HepG2 (cell line): ENCODE results near the gene CENPB. TPM values are rescaled to one million over a fixed set of nuclear protein-coding genes. Genes with fewer than 3 reads are reported as not detected.

ENCODE experiments used
- CEBPG ChIP-seq: IDR thresholded peaks from 2 replicates; pipeline ENCODE4 v1.6.1; 2016
- ETV6 ChIP-seq: sonication (generic); formaldehyde crosslinking; conservative IDR thresholded peaks from 2 replicates; pipeline ENCODE4 v1.4.0; 2020; ENCODE audit warnings: missing genetic modification reagents
- FOSL2 ChIP-seq: sonication (generic); formaldehyde crosslinking; IDR thresholded peaks from 2 replicates; pipeline ENCODE4 v1.4.0; 2020; ENCODE audit warnings: missing genetic modification reagents
- ISX ChIP-seq: sonication (generic); formaldehyde crosslinking; conservative IDR thresholded peaks from 2 replicates; pipeline ENCODE4 v1.5.0; 2020; ENCODE audit warnings: missing genetic modification reagents
- MIER2 ChIP-seq: IDR thresholded peaks from 2 replicates; pipeline ENCODE4 v1.6.1; 2016; ENCODE audit warnings: missing biosample characterization, missing genetic modification reagents
- NR1H2 ChIP-seq: sonication (generic); formaldehyde crosslinking; IDR thresholded peaks from 2 replicates; pipeline ENCODE4 v1.8.1; 2022; ENCODE audit warnings: low read depth, missing genetic modification reagents, borderline replicate concordance
- PHF8 ChIP-seq: sonication (generic); formaldehyde crosslinking; IDR thresholded peaks from 2 replicates; pipeline ENCODE4 v1.5.0; 2020; ENCODE audit warnings: missing genetic modification reagents
- PTBP1 ChIP-seq: fragments of 200-400 bp; formaldehyde crosslinking; IDR thresholded peaks from 2 replicates; pipeline ENCODE4 v1.6.1; 2018; ENCODE audit warnings: low read length, low read depth; ENCODE audit not compliant: poor library complexity, severe bottlenecking
- SPEN ChIP-seq: sonication (generic); formaldehyde crosslinking; IDR thresholded peaks from 2 replicates; pipeline ENCODE4 v1.5.1; 2020; ENCODE audit warnings: low read depth, mild to moderate bottlenecking, missing genetic modification reagents
- ZFP1 ChIP-seq: IDR thresholded peaks from 2 replicates; pipeline ENCODE4 v1.6.1; 2016
- ZHX2 ChIP-seq, 2 experiments: sonication (generic) in 1 of 2; formaldehyde crosslinking in 1 of 2; IDR thresholded peaks; 2 replicates each; pipeline versions ENCODE4 v1.6.1 to v1.9.0; 2014 to 2022; ENCODE audit warnings: antibody characterized with exemption in 1 of 2, borderline replicate concordance in 1 of 2, inconsistent platforms in 1 of 2, low read depth in 1 of 2, missing genetic modification reagents in 1 of 2
- ZNF24 ChIP-seq: fragments of 450-650 bp; IDR thresholded peaks from 2 replicates; pipeline ENCODE4 v1.6.1; 2017; ENCODE audit warnings: antibody characterized with exemption, mild to moderate bottlenecking
- ZNF333 ChIP-seq: sonication (generic); formaldehyde crosslinking; IDR thresholded peaks from 2 replicates; pipeline ENCODE4 v1.4.0; 2020; ENCODE audit warnings: mild to moderate bottlenecking, missing genetic modification reagents, borderline replicate concordance
- ZNF644 ChIP-seq: IDR thresholded peaks from 2 replicates; pipeline ENCODE4 v1.6.1; 2016; ENCODE audit warnings: low read depth
- ZNF7 ChIP-seq: IDR thresholded peaks from 2 replicates; pipeline ENCODE4 v1.6.1; 2016; ENCODE audit warnings: missing biosample characterization, missing genetic modification reagents
- ZSCAN22 ChIP-seq: sonication (generic); formaldehyde crosslinking; IDR thresholded peaks from 2 replicates; pipeline ENCODE4 v1.4.0; 2020; ENCODE audit warnings: mild to moderate bottlenecking, missing genetic modification reagents
- polyA plus RNA-seq, 8 experiments: library from polyadenylated mRNA; depleted of rRNA in 3 of 8; stranded (reverse) in 7 of 8; unstranded in 1 of 8; fragments of >200 nt; fragmentation: Illumina TruSeq in 4 of 8; extraction: Trizol in 4 of 8; gene quantifications; 2 replicates each; pipeline versions ENCODE4 v1.2.1 to v1.2.3, GENCODE V29; 2011 to 2016; ENCODE audit warnings: low read depth in 4 of 8, missing spikeins in 1 of 8, mixed read lengths in 1 of 8; ENCODE audit not compliant: insufficient read depth in 1 of 8
- total RNA-seq, 5 experiments: library from RNA; depleted of rRNA; stranded (reverse); fragments of >200 nt; fragmentation: Illumina TruSeq; extraction: Trizol; gene quantifications; 2 replicates each; pipeline ENCODE4 v1.2.3, GENCODE V29; 2016; ENCODE audit warnings: low read depth in 1 of 5
- TF ChIP-seq, protein P1 (sequence below): fragments of 450-650 bp; IDR thresholded peaks from 2 replicates; pipeline ENCODE4 v1.6.1; 2017; ENCODE audit warnings: mild to moderate bottlenecking
- TF ChIP-seq, protein P2 (sequence below): sonication (generic); formaldehyde crosslinking; IDR thresholded peaks from 2 replicates; pipeline ENCODE4 v1.4.0; 2020; ENCODE audit warnings: mild to moderate bottlenecking, low read depth, missing genetic modification reagents
- TF ChIP-seq, protein P3 (sequence below): sonication (generic); formaldehyde crosslinking; IDR thresholded peaks from 2 replicates; pipeline ENCODE4 v1.4.0; 2020; ENCODE audit warnings: missing genetic modification reagents

The CENPB gene
- total and polyA plus RNA-seq, 2 of the 13 experiments (the other 11 are each of a cell fraction or from before 2014, with no cell fraction given): 10.4 to 54.5 TPM

GRCh38 chr20:3777716-3778629, 8.6 kb downstream of the CENPB start (continued):
- TF ChIP-seq, protein P1, sequence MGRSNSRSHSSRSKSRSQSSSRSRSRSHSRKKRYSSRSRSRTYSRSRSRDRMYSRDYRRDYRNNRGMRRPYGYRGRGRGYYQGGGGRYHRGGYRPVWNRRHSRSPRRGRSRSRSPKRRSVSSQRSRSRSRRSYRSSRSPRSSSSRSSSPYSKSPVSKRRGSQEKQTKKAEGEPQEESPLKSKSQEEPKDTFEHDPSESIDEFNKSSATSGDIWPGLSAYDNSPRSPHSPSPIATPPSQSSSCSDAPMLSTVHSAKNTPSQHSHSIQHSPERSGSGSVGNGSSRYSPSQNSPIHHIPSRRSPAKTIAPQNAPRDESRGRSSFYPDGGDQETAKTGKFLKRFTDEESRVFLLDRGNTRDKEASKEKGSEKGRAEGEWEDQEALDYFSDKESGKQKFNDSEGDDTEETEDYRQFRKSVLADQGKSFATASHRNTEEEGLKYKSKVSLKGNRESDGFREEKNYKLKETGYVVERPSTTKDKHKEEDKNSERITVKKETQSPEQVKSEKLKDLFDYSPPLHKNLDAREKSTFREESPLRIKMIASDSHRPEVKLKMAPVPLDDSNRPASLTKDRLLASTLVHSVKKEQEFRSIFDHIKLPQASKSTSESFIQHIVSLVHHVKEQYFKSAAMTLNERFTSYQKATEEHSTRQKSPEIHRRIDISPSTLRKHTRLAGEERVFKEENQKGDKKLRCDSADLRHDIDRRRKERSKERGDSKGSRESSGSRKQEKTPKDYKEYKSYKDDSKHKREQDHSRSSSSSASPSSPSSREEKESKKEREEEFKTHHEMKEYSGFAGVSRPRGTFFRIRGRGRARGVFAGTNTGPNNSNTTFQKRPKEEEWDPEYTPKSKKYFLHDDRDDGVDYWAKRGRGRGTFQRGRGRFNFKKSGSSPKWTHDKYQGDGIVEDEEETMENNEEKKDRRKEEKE: no peak
- TF ChIP-seq NR1H2 (CRISPR knock-in tag): no peak; the same call in 1 of the 2 replicates
- no peak for TF ChIP-seq ZSCAN22
- TF ChIP-seq ZNF644 (CRISPR knock-in tag): no peak
- no peak for TF ChIP-seq ZHX2 (IDR thresholded peaks at IDR 0.05; ENCODE audit: low read depth)
- no peak for TF ChIP-seq ZHX2 (CRISPR knock-in tag; IDR thresholded peaks at IDR 0.05; ENCODE audit: borderline replicate concordance)
- TF ChIP-seq, protein P2, sequence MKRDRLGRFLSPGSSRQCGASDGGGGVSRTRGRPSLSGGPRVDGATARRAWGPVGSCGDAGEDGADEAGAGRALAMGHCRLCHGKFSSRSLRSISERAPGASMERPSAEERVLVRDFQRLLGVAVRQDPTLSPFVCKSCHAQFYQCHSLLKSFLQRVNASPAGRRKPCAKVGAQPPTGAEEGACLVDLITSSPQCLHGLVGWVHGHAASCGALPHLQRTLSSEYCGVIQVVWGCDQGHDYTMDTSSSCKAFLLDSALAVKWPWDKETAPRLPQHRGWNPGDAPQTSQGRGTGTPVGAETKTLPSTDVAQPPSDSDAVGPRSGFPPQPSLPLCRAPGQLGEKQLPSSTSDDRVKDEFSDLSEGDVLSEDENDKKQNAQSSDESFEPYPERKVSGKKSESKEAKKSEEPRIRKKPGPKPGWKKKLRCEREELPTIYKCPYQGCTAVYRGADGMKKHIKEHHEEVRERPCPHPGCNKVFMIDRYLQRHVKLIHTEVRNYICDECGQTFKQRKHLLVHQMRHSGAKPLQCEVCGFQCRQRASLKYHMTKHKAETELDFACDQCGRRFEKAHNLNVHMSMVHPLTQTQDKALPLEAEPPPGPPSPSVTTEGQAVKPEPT: no peak
- no peak for TF ChIP-seq ISX
- TF ChIP-seq PTBP1: no peak
- peak; percentile 46; the same call in 1 of the 2 replicates for TF ChIP-seq PHF8
- TF ChIP-seq ZNF24: no peak
- no peak for TF ChIP-seq ZNF7 (CRISPR knock-in tag)
- no peak for TF ChIP-seq ZFP1 (CRISPR knock-in tag)
- TF ChIP-seq CEBPG (CRISPR knock-in tag): no peak
- no peak; the same call in 1 of the 2 replicates for TF ChIP-seq ZNF333 (CRISPR knock-in tag)
- TF ChIP-seq ETV6 (CRISPR knock-in tag): no peak
- TF ChIP-seq, protein P3, sequence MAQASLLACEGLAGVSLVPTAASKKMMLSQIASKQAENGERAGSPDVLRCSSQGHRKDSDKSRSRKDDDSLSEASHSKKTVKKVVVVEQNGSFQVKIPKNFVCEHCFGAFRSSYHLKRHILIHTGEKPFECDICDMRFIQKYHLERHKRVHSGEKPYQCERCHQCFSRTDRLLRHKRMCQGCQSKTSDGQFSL (CRISPR knock-in tag): no peak
- TF ChIP-seq MIER2 (CRISPR knock-in tag): no peak
- no peak; the same call in 1 of the 2 replicates for TF ChIP-seq SPEN (CRISPR knock-in tag)
- no peak for TF ChIP-seq FOSL2 (CRISPR knock-in tag)
